HEK293 (cell line): Measurements from ENCODE around the gene ELMO1.

Experiments
- CTCF ChIA-PET: fragments of 350-600 bp; formaldehyde crosslinking; extraction: SDS; loops from one replicate; lab custom pipeline; 2021; ENCODE audit warnings: antibody characterized with exemption; lab: Yijun Ruan, JAX
- POLR2A ChIA-PET: fragments of 300-600 bp; formaldehyde crosslinking; extraction: SDS; loops from one replicate; lab custom pipeline; 2020; ENCODE audit warnings: antibody characterized with exemption, inconsistent platforms; lab: Yijun Ruan, JAX
- H3K27ac ChIP-seq: fragments of 200-500 bp; sonication (Bioruptor generic); 2 replicates; pipeline ENCODE4 v1.5.1; 2014; ENCODE audit warnings: low read depth, low read length, control low read depth, inconsistent platforms; ENCODE audit errors: extremely low read depth
- H3K36me3 ChIP-seq, 2 experiments: fragments of 200-500 bp in 1 of 2; sonication (Bioruptor generic) in 1 of 2; 1 replicate in 1 of 2; 2 replicates in 1 of 2; pipeline ENCODE4 v1.5.1; 2014 to 2017; ENCODE audit warnings: inconsistent platforms in 2 of 2, low read length in 2 of 2; ENCODE audit not compliant: control insufficient read depth in 2 of 2, insufficient read depth in 1 of 2
- H3K4me1 ChIP-seq: fragments of 200-500 bp; sonication (Bioruptor generic); 2 replicates; pipeline ENCODE4 v1.5.1; 2014; ENCODE audit warnings: mild to moderate bottlenecking, low read length, inconsistent platforms; ENCODE audit not compliant: control insufficient read depth, insufficient read depth
- H3K4me3 ChIP-seq: 2 replicates; pipeline ENCODE4 v1.5.1; 2011; ENCODE audit warnings: low read depth, mild to moderate bottlenecking, control low read depth, low read length, moderate library complexity
- H3K9me3 ChIP-seq: fragments of 200-500 bp; sonication (Bioruptor generic); 2 replicates; pipeline ENCODE4 v1.5.1; 2014; ENCODE audit warnings: low read depth, low read length, inconsistent platforms; ENCODE audit not compliant: control insufficient read depth, insufficient read depth
- CTCF ChIP-seq: fragments of 450-650 bp; formaldehyde crosslinking; IDR thresholded peaks from 2 replicates; pipeline ENCODE4 v1.5.1; 2016; ENCODE audit warnings: missing biosample characterization, missing genetic modification characterization
- IKZF3 ChIP-seq: fragments of 450-650 bp; IDR thresholded peaks from 2 replicates; pipeline ENCODE4 v1.5.0; 2018; ENCODE audit warnings: missing biosample characterization, mild to moderate bottlenecking, missing genetic modification characterization, moderate library complexity
- KLF9 ChIP-seq: fragments of 450-650 bp; formaldehyde crosslinking; IDR thresholded peaks from 2 replicates; pipeline ENCODE4 v1.5.1; 2016; ENCODE audit warnings: missing biosample characterization, missing genetic modification characterization, low read depth
- SCRT2 ChIP-seq: fragments of 450-650 bp; formaldehyde crosslinking; IDR thresholded peaks from 2 replicates; pipeline ENCODE4 v1.5.1; 2016; ENCODE audit warnings: missing biosample characterization, missing genetic modification characterization
- ZBTB8A ChIP-seq: fragments of 450-650 bp; formaldehyde crosslinking; IDR thresholded peaks from 2 replicates; pipeline ENCODE4 v1.5.1; 2016; ENCODE audit warnings: missing biosample characterization, missing genetic modification characterization
- ZFP41 ChIP-seq: fragments of 450-650 bp; formaldehyde crosslinking; IDR thresholded peaks from 2 replicates; pipeline ENCODE4 v1.5.1; 2016; ENCODE audit warnings: missing biosample characterization, missing genetic modification characterization, borderline replicate concordance
- ZFP69B ChIP-seq: fragments of 450-650 bp; formaldehyde crosslinking; IDR thresholded peaks from 2 replicates; pipeline ENCODE4 v1.5.1; 2016; ENCODE audit warnings: missing biosample characterization, missing genetic modification characterization
- ZNF114 ChIP-seq: fragments of 450-650 bp; formaldehyde crosslinking; IDR thresholded peaks from 2 replicates; pipeline ENCODE4 v1.5.0; 2017; ENCODE audit warnings: missing biosample characterization, missing genetic modification characterization
- ZNF155 ChIP-seq: fragments of 450-650 bp; formaldehyde crosslinking; IDR thresholded peaks from 2 replicates; pipeline ENCODE4 v1.5.1; 2016; ENCODE audit warnings: missing biosample characterization, missing genetic modification characterization
- ZNF37A ChIP-seq: fragments of 450-650 bp; IDR thresholded peaks from 2 replicates; pipeline ENCODE4 v1.5.1; 2018; ENCODE audit warnings: missing biosample characterization, missing genetic modification characterization
- ZNF398 ChIP-seq: fragments of 450-650 bp; formaldehyde crosslinking; IDR thresholded peaks from 2 replicates; pipeline ENCODE4 v1.5.1; 2017; ENCODE audit warnings: missing biosample characterization, missing genetic modification characterization
- ZNF404 ChIP-seq: fragments of 450-650 bp; formaldehyde crosslinking; IDR thresholded peaks from 2 replicates; pipeline ENCODE4 v1.5.1; 2017; ENCODE audit warnings: missing biosample characterization, missing genetic modification characterization
- ZNF423 ChIP-seq: fragments of 450-650 bp; formaldehyde crosslinking; IDR thresholded peaks from 2 replicates; pipeline ENCODE4 v1.5.1; 2016; ENCODE audit warnings: missing biosample characterization, missing genetic modification characterization
- ZNF510 ChIP-seq: fragments of 450-650 bp; formaldehyde crosslinking; IDR thresholded peaks from 2 replicates; pipeline ENCODE4 v1.5.1; 2018; ENCODE audit warnings: mild to moderate bottlenecking, missing genetic modification characterization, missing biosample characterization; ENCODE audit not compliant: insufficient replicate concordance
- ZNF585B ChIP-seq: fragments of 450-650 bp; formaldehyde crosslinking; IDR thresholded peaks from 2 replicates; pipeline ENCODE4 v1.5.1; 2016; ENCODE audit warnings: missing biosample characterization, missing genetic modification characterization
- ZNF600 ChIP-seq: fragments of 450-650 bp; formaldehyde crosslinking; IDR thresholded peaks from 2 replicates; pipeline ENCODE4 v1.5.1; 2016; ENCODE audit warnings: missing biosample characterization, missing genetic modification characterization
- ZNF658 ChIP-seq: fragments of 450-650 bp; formaldehyde crosslinking; IDR thresholded peaks from 2 replicates; pipeline ENCODE4; 2016; ENCODE audit warnings: missing biosample characterization, missing genetic modification characterization
- ZNF704 ChIP-seq: fragments of 450-650 bp; formaldehyde crosslinking; IDR thresholded peaks from 2 replicates; pipeline ENCODE4 v1.5.1; 2016; ENCODE audit warnings: missing biosample characterization, missing genetic modification characterization
- ZNF830 ChIP-seq: fragments of 450-650 bp; IDR thresholded peaks from 2 replicates; pipeline ENCODE4 v1.5.0; 2018; ENCODE audit warnings: missing biosample characterization, missing genetic modification characterization, low read depth, mild to moderate bottlenecking, moderate library complexity
- ZSCAN5A ChIP-seq: fragments of 450-650 bp; formaldehyde crosslinking; IDR thresholded peaks from 2 replicates; pipeline ENCODE4 v1.5.1; 2016; ENCODE audit warnings: missing biosample characterization, missing genetic modification characterization

ELMO1 gene

GRCh38 chr7:37352974-37353948 is 95.4 kb downstream of the ELMO1 start (continued):
- TF ChIP-seq ZNF398 (tag by site-specific recombination), result no peak
- no peak for TF ChIP-seq CTCF
- TF ChIP-seq ZNF658, result no peak
- no peak for TF ChIP-seq ZNF404 (tag by site-specific recombination)

- no peaks in the 10 kb centered on the region for H3K9me3 ChIP-seq
- no peaks in the 10 kb centered on the region for H3K4me1 ChIP-seq
- H3K4me3 ChIP-seq, result no peak overlapping the region
- POLR2A ChIA-PET, result interaction anchor here (0.6 kb wide), 1 partner anchor 1646 kb away, joined by 3 read pairs; no protein-coding TSS in a partner anchor
- no peak for TF ChIP-seq ZNF830 (tag by site-specific recombination)
- TF ChIP-seq ZSCAN5A (tag by site-specific recombination), result no peak
- no peak for TF ChIP-seq ZNF404 (tag by site-specific recombination)
- no peak for TF ChIP-seq ZFP69B (tag by site-specific recombination)
- no peak for TF ChIP-seq ZNF114 (tag by site-specific recombination)
- no peak for TF ChIP-seq SCRT2
- no peak for TF ChIP-seq ZNF600 (tag by site-specific recombination)
- no peak for TF ChIP-seq ZNF423 (tag by site-specific recombination)
- no peak for TF ChIP-seq ZNF510
- TF ChIP-seq ZNF155, result no peak
- TF ChIP-seq ZNF585B (tag by site-specific recombination), result no peak
- no peak for TF ChIP-seq KLF9 (tag by site-specific recombination)
- no peak for TF ChIP-seq ZFP41 (tag by site-specific recombination)
- TF ChIP-seq ZNF704 (tag by site-specific recombination), result no peak
- TF ChIP-seq ZNF37A (tag by site-specific recombination), result no peak
- TF ChIP-seq ZBTB8A (tag by site-specific recombination), result no peak
- TF ChIP-seq IKZF3 (tag by site-specific recombination), result no peak
- TF ChIP-seq, all 188 proteins: peak for 0
- H3K27ac ChIP-seq, result no peak overlapping the region
- CTCF ChIA-PET, result no interaction called here
- H3K36me3 ChIP-seq, result no peaks in the 10 kb centered on the region
Observed at GRCh38 chr7:37352251-37352880, 96.3 kb downstream of the ELMO1 start.
